Measurements from ENCODE around the gene TBC1D24.

Gene TBC1D24

GRCh38 chr16:2470234-2470601 lies 4.7 kb upstream of the TBC1D24 start:
- Histone ChIP-seq H3K36me3 (ENCODE audit: insufficient read depth, low read length) (no peaks in the 10 kb centered on the region), H3K27me3 (ENCODE audit: insufficient read depth, low read length) (peaks cover 63% of the 10 kb centered on the region), H3K27ac (ENCODE audit: low read depth, low read length) (no peak overlapping the region), H3K9me3 (ENCODE audit: insufficient read depth, low read depth, low read length) (no peaks in the 10 kb centered on the region), H3K9ac (ENCODE audit: low read depth, low read length) (no peak overlapping the region), H3K4me3 (ENCODE audit: low read length) (no peak overlapping the region), H3K4me1 (ENCODE audit: insufficient read depth, low read length) (peaks cover 12% of the 10 kb centered on the region)
- 89% methylated on average over 7 of the region's 7 CpGs for WGBS

GRCh38 chr16:2470603-2471015 lies 4.3 kb upstream of the TBC1D24 start:
- no peaks in the 10 kb centered on the region for H3K9me3 ChIP-seq (ENCODE audit: insufficient read depth, low read depth, low read length)
- H3K9ac ChIP-seq (ENCODE audit: low read depth, low read length) = no peak overlapping the region
- peaks cover 65% of the 10 kb centered on the region for H3K27me3 ChIP-seq (ENCODE audit: insufficient read depth, low read length)
- peaks cover 12% of the 10 kb centered on the region for H3K4me1 ChIP-seq (ENCODE audit: insufficient read depth, low read length)
- H3K27ac ChIP-seq (ENCODE audit: low read depth, low read length) = no peak overlapping the region
- no peaks in the 10 kb centered on the region for H3K36me3 ChIP-seq (ENCODE audit: insufficient read depth, low read length)
- WGBS = 46% methylated on average over 9 of the region's 9 CpGs
- H3K4me3 ChIP-seq (ENCODE audit: low read length) = peak overlapping the region; percentile 27

GRCh38 chr16:2471016-2471652 lies 3.8 kb upstream of the TBC1D24 start, which contains the start of gene NTN3:
NTN3 (plus strand) TSS chr16:2471297; CDS start chr16:2471702, 405 bp downstream.
- under 1% methylated on average over 57 of the region's 59 CpGs for WGBS
- Histone ChIP-seq H3K9me3 (ENCODE audit: insufficient read depth, low read depth, low read length) (no peaks in the 10 kb centered on the region), H3K27ac (ENCODE audit: low read depth, low read length) (no peak within 1 kb of the TSS), H3K9ac (ENCODE audit: low read depth, low read length) (0 out of 2 replicates have a peak within 1 kb of the TSS, but pooled peaks have one; percentile 9), H3K4me3 (ENCODE audit: low read length) (peak within 1 kb of the TSS; percentile 44), H3K4me1 (ENCODE audit: insufficient read depth, low read length) (peaks cover 12% of the 10 kb centered on the region), H3K36me3 (ENCODE audit: insufficient read depth, low read length) (no peaks in the 10 kb centered on the region), H3K27me3 (ENCODE audit: insufficient read depth, low read length) (peaks cover 70% of the 10 kb centered on the region)

GRCh38 chr16:2471653-2472487 lies 3.1 kb upstream of the TBC1D24 start:
- Histone ChIP-seq H3K4me1 (ENCODE audit: insufficient read depth, low read length) (peaks cover 12% of the 10 kb centered on the region), H3K27me3 (ENCODE audit: insufficient read depth, low read length) (peaks cover 77% of the 10 kb centered on the region), H3K9ac (ENCODE audit: low read depth, low read length) (0 out of 2 replicates have a peak overlapping the region, but pooled peaks have one; percentile 9), H3K9me3 (ENCODE audit: insufficient read depth, low read depth, low read length) (no peaks in the 10 kb centered on the region), H3K36me3 (ENCODE audit: insufficient read depth, low read length) (no peaks in the 10 kb centered on the region), H3K4me3 (ENCODE audit: low read length) (peak overlapping the region; percentile 44), H3K27ac (ENCODE audit: low read depth, low read length) (no peak overlapping the region)
- WGBS = 34% methylated on average over 61 of the region's 61 CpGs

DNA sequence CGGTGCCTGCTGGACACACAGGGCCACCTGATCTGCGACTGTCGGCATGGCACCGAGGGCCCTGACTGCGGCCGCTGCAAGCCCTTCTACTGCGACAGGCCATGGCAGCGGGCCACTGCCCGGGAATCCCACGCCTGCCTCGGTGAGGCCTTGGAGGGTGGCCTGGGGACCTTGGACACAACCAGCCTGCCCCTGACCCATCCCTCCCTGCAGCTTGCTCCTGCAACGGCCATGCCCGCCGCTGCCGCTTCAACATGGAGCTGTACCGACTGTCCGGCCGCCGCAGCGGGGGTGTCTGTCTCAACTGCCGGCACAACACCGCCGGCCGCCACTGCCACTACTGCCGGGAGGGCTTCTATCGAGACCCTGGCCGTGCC lies 2.5 kb upstream of the TBC1D24 start:
- Histone ChIP-seq H3K9ac (ENCODE audit: low read depth, low read length) (no peak overlapping the region), H3K9me3 (ENCODE audit: insufficient read depth, low read depth, low read length) (no peaks in the 10 kb centered on the region), H3K4me3 (ENCODE audit: low read length) (no peak overlapping the region), H3K4me1 (ENCODE audit: insufficient read depth, low read length) (peaks cover 12% of the 10 kb centered on the region), H3K27me3 (ENCODE audit: insufficient read depth, low read length) (peaks cover 80% of the 10 kb centered on the region), H3K36me3 (ENCODE audit: insufficient read depth, low read length) (no peaks in the 10 kb centered on the region), H3K27ac (ENCODE audit: low read depth, low read length) (no peak overlapping the region)
- 94% methylated on average over 27 of the region's 27 CpGs for WGBS

GRCh38 chr16:2472885-2473445 lies 2.0 kb upstream of the TBC1D24 start:
- WGBS = 82% methylated on average over 14 of the region's 14 CpGs
- peaks cover 78% of the 10 kb centered on the region for H3K27me3 ChIP-seq (ENCODE audit: insufficient read depth, low read length)
- H3K36me3 ChIP-seq (ENCODE audit: insufficient read depth, low read length) = no peaks in the 10 kb centered on the region
- H3K4me1 ChIP-seq (ENCODE audit: insufficient read depth, low read length) = peaks cover 12% of the 10 kb centered on the region
- no peak overlapping the region for H3K9ac ChIP-seq (ENCODE audit: low read depth, low read length)
- H3K4me3 ChIP-seq (ENCODE audit: low read length) = peak overlapping the region; percentile 77; the same call in 1 of the 2 replicates
- no peaks in the 10 kb centered on the region for H3K9me3 ChIP-seq (ENCODE audit: insufficient read depth, low read depth, low read length)
- H3K27ac ChIP-seq (ENCODE audit: low read depth, low read length) = no peak overlapping the region

DNA sequence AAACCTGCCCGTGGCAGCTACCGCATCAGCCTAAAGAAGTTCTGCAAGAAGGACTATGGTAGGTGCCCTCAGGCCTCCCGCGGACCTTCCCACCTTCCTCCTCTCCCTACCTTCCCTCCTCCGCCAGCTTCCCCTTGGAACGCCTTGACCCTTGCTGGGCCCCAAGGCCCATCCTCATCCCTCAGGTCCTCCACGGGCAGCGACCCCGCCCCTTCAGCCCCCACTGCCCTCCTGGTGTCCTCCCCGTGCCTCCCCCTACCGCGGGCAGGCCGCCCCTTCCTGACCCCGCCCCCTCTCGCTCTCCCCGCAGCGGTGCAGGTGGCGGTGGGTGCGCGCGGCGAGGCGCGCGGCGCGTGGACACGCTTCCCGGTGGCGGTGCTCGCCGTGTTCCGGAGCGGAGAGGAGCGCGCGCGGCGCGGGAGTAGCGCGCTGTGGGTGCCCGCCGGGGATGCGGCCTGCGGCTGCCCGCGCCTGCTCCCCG lies 1.4 kb upstream of the TBC1D24 start:
- Histone ChIP-seq H3K4me3 (ENCODE audit: low read length) (peak overlapping the region; percentile 77), H3K9ac (ENCODE audit: low read depth, low read length) (no peak overlapping the region), H3K27me3 (ENCODE audit: insufficient read depth, low read length) (peaks cover 72% of the 10 kb centered on the region), H3K27ac (ENCODE audit: low read depth, low read length) (no peak overlapping the region), H3K36me3 (ENCODE audit: insufficient read depth, low read length) (no peaks in the 10 kb centered on the region), H3K4me1 (ENCODE audit: insufficient read depth, low read length) (peaks cover 12% of the 10 kb centered on the region), H3K9me3 (ENCODE audit: insufficient read depth, low read depth, low read length) (no peaks in the 10 kb centered on the region)
- WGBS = 4% methylated on average over 49 of the region's 49 CpGs

GRCh38 chr16:2473999-2474876 lies 689 bp upstream of the TBC1D24 start:
- H3K27ac ChIP-seq (ENCODE audit: low read depth, low read length) = no peak overlapping the region
- H3K9ac ChIP-seq (ENCODE audit: low read depth, low read length) = peak overlapping the region; percentile 67; the same call in 1 of the 2 replicates

DNA sequence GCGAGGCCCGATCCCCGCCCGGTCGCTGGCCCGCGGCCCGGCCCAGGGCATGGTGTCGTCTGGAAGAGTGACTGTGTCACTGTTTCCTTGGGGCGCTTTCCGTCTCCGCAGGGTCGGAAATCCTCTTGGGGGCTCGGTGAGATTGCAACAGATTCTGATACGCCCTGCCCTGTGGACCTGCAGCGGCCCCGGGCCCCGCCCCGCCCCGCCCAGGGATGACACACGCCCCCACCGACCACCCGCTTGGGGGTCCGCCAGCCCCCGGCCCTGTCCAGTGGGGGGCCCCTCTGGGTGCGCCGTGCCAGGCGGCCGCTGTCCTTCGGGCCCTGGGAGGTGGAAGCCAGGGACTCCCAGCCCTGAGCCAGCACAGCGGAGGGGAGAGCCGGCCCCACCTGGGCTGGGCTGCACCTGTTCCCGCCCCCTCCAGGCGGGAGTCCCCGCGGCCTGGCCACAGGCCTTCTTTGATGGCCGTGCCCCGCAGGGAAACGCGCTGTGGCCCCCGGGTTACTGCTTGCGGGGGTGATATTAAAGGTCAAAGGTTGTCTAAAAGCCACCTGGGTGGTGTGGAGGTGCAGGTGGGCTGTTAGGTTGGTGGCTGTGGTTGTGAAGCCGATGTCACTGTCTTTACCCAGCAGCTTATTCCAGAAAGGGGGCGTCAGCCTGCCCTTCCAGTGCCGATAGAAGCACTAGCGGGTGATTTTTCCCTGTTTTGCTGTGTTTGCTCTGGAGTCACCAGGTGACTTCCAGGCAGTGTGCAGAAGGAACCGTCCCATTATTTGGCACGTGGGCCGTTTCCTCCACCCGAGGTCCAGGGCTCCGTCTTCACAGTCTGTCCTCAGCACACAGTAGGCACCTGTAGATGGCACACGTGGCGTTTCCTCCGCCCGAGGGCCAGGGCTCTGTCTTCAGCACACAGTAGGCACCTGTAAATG lies 752 bp downstream of the TBC1D24 start:
- Histone ChIP-seq H3K27me3 (ENCODE audit: insufficient read depth, low read length) (peaks cover 52% of the 10 kb centered on the region), H3K27ac (ENCODE audit: low read depth, low read length) (no peak overlapping the region), H3K9me3 (ENCODE audit: insufficient read depth, low read depth, low read length) (no peaks in the 10 kb centered on the region), H3K4me3 (ENCODE audit: low read length) (peak overlapping the region; percentile 77), H3K9ac (ENCODE audit: low read depth, low read length) (peak overlapping the region; percentile 36; the same call in 1 of the 2 replicates), H3K36me3 (ENCODE audit: insufficient read depth, low read length) (no peaks in the 10 kb centered on the region), H3K4me1 (ENCODE audit: insufficient read depth, low read length) (0 out of 2 replicates have a peak, but pooled peaks cover 1% of the 10 kb centered on the region)
- 12% methylated on average over 55 of the region's 55 CpGs for WGBS

More at GRCh38 chr16:2473999-2474876, 689 bp upstream of the TBC1D24 start:
- Histone ChIP-seq H3K4me3 (ENCODE audit: low read length) (peak overlapping the region; percentile 77), H3K27me3 (ENCODE audit: insufficient read depth, low read length) (peaks cover 66% of the 10 kb centered on the region), H3K36me3 (ENCODE audit: insufficient read depth, low read length) (no peaks in the 10 kb centered on the region), H3K9me3 (ENCODE audit: insufficient read depth, low read depth, low read length) (no peaks in the 10 kb centered on the region), H3K4me1 (ENCODE audit: insufficient read depth, low read length) (peaks cover 8% of the 10 kb centered on the region)
- under 1% methylated on average over 100 of the region's 100 CpGs for WGBS

GRCh38 chr16:2476345-2476720 lies 1.4 kb downstream of the TBC1D24 start:
- no peaks in the 10 kb centered on the region for H3K36me3 ChIP-seq (ENCODE audit: insufficient read depth, low read length)
- WGBS = 94% methylated on average over 9 of the region's 9 CpGs

More at GRCh38 chr16:2476345-2476720, 1.4 kb downstream of the TBC1D24 start:
- Histone ChIP-seq H3K9ac (ENCODE audit: low read depth, low read length) (no peak overlapping the region; the same call in 1 of the 2 replicates), H3K4me1 (ENCODE audit: insufficient read depth, low read length) (no peaks in the 10 kb centered on the region), H3K4me3 (ENCODE audit: low read length) (peak overlapping the region; percentile 77; the same call in 1 of the 2 replicates), H3K27me3 (ENCODE audit: insufficient read depth, low read length) (peaks cover 48% of the 10 kb centered on the region), H3K9me3 (ENCODE audit: insufficient read depth, low read depth, low read length) (no peaks in the 10 kb centered on the region), H3K27ac (ENCODE audit: low read depth, low read length) (no peak overlapping the region)
